Left renal cortex interstitium (tissue), 4 donors: Measurements from ENCODE around the gene RASA3. TPM values are rescaled to one million over a fixed set of nuclear protein-coding genes. Genes with fewer than 3 reads are reported as not detected.

Experiments used
- DNase-seq, 4 donors: peaks; one replicate each; pipeline ENCODE4 v3.0.0-alpha.2; 2013; ENCODE audit warnings: low read depth in 4 of 4, low spot score in 2 of 4, missing footprints in 1 of 4
- polyA plus RNA-seq, 4 donors: library from polyadenylated mRNA; unstranded; fragments of 120-200 nt; gene quantifications; one replicate each; pipeline ENCODE4 v1.2.1, GENCODE V29; 2013; ENCODE audit not compliant: insufficient read length in 4 of 4

Gene RASA3
- polyA plus RNA-seq, 4 donors: 12.4 to 16.0 (median 13.8) TPM

DNA sequence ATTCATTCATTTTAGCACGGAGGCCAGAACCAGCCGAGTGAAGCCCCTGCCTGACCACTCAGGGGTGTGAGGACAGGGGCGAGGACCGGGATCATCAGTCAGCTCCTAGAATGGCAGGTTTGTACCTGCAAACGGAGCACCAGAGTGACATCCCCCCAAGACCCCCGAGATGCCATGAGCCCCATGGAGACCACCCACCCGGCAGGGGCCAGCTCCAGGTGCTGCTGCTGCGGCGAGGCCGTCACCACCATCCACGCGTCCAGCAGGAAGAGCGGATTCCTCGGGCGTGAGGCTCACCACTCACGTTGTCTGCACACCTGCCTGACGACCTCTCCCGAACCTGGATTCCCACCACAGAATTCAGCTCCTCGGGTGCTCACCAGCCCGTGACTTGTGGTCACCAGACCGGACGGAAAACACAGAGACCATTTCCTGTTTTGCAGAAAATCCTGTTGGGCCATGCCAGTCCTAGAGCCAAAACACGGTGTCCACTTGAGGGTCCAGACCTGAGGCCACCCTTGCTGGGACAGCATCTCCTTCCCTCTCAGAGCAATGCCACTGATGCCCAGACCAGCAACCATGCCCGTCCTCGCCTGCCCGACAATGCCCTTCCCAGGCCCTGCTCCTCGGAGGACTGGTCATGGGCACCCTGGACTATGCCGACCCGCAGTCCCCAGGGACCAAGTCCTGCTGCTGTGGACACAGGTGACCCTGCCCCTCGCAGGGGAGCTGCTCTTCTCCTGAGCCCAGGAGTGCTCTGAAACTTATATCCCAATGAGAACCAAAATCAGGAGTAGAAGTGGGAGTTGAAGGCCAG lies 74.2 kb downstream of the RASA3 start:
- no peak for DNase-seq

DNA sequence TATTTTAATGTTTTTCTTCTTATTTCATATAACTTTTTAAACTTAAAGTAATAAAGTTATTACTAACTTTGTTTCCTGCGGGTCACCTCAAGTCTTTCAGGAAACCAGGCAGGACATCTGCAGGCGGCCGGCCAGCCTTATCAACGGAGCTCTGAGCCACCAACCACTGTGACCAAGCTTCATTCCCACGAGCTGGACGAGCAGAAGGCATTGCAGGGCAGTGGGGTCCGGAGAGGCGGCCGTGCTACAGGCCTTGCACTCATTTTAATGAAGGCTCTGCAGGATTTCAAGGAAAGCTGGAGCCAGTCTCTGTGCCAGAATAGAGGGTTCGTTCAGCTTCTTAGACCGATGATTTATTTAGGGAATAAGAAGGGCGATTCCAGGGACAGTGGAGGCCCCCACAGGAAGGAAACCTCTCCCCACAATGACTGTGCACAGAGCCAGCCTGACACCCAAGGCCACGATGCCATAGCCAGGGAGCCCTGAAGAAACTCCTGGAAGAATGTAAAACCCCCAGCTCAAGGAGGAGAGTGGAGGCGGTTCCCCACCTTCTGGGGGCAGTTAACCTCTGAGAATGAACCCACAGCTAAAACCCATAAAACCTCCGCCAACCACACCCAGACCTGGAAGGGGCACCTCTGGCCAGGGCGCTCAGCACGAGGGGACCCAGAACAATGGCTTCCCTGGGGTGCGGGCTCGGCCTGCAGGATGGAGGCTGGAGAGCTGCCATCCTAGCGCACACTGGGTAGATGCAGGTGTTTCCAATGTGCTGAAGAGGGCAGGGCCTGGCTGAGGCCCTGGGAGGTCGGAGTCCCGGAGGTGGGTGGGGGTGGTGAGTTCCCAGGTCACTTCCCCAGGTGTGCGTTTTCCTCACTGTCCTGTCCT lies 75.0 kb downstream of the RASA3 start:
- no peak for DNase-seq

DNA sequence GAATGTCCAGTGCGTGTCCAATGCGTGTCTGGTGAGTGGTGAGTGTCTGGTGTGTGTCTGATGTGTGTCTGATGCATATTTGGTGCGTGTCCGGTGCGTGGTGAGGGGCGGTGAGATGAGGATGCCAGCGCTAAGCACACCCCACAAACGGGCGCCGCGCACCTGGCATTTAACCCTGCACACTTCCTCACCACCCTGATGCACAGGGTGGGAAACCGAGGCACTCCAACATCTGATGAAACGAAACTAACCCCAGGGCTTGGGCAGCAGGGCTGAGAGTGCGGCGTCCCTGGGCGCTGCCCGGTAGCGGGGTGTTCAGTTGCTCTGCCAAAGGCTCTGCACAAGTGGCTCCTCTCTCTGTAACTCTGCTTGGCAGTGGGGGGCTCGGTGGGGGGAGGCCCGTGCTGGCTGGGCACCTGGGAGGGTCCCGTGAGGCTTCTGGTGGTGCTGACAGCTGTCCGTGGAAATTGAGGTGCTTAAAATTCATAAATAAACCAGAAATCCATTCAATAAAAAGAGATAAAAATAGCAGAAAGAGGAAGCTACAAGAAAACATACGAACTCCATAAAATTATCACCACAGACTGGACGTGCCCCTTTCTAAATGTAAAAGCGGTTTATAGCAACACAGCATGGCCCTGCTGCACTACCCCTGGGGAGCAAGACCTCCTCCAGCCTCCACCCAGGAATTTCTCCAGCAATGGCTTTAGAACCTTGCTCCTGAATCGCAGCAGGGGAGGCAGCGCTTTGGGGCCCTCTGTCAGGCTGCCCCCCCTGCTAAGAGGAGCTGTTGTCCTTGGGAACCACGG lies 76.0 kb downstream of the RASA3 start:
- DNase-seq: no peak

- DNase-seq: no peak
Observed at GRCh38 chr13:114055766-114056165, 76.7 kb downstream of the RASA3 start.

GRCh38 chr13:114054830-114055439 lies 77.5 kb downstream of the RASA3 start:
- no peak for DNase-seq

DNA sequence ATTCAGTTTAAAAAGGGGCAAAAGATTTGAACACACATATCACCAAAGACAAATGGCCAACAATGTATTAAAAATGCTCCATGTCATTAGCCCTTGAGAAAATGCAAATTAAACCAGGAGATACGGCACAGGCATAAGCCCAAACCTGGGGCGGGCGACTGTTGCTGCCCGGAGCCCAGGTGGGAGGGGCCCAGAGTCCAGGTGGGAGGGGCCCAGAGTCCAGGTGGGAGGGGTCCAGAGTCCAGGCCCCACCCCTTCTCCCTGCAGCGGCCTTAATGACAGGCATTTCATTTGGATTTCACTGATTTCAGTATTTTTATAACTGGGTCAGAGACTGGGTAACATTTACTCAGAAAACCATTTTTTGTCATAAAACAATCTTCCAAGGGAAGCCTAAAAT lies 78.2 kb downstream of the RASA3 start:
- DNase-seq: no peak

DNA sequence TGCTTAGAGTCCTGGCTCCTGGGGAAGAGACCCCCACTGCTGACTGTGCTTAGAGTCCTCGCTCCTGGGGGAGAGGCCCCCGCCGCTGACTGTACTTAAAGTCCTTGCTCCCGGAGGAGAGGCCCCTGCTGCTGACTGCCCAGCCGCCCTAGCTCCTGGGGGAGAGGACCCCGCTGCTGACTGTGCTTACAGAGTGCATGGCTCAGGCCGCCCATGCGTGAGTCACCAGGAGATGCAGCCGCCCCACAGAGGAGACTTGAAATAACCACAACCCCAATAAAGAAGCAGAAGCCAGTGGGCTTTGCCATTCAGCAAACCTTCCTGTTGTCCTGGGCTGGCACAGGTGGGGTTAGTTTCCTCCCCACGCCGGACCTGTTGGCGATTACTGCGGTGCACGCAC lies 79.4 kb downstream of the RASA3 start:
- DNase-seq: no peak

DNA sequence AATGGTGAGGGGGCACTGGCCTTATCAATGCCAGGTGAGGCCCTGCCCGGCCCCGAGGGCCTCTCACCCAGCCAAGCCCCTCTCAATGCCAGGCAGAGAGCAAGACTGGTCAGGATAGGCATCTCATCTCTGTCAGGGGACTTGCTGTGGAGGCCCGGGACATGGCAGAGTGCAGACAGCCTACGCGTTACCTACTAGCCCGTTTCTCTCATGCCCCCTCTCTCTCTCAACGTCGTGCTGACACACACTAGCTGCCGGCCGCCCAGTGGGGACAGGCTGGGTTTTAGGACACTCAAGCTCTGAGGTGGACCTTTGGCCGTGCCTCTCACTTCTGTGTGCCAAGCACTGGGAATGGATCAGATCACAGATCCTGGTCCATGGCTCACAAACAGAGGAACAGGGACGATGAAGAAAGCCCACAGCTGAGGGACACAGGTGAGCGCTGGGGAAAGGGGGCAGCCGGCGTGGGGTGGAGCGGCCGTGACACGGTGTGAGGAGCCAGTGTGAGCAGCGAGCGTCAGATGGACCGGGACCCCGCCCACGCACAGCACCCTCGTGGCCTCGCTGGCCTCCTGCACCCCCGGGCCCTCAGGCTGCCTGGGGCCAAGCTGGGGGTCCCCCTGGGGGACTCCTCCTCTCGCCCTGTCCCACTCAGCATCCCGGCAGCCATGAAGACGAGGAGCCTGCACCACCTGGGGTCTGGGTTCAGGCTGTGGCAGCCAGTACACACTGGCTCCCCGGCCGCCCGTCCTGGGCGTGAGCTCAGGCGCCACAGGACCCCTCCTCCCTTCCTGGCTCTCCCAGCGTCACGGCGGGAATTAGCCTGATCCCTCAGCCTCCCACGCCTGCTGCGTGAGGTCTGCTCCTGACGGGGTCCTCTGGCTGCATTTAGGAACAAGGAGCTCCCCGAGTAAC lies 81.6 kb downstream of the RASA3 start:
- DNase-seq: no peak

DNA sequence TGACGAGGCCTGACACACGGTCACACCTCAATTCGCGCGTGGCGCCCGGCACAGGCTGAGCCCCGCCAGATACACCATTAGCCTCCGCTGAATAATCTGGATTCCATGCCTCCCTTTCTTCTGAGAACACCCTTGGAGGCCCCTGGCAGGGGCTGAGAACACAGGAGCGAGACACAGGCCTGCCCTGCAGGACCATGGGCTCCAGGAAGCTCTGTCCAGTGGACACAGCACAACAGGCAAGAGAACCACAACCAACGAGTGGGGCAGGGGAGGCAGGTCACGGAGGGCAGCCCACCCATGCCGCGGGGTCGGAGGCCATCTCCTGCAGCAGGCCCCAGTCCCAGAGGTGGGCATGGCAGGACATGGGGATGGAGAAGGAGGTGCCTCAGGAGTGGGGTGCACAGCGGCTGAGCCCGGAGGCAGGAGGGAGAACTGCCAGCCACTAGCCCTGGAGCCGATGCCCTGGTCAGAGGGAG lies 82.8 kb downstream of the RASA3 start:
- DNase-seq: no peak

GRCh38 chr13:114049026-114049425 lies 83.4 kb downstream of the RASA3 start:
- no peak for DNase-seq

DNA sequence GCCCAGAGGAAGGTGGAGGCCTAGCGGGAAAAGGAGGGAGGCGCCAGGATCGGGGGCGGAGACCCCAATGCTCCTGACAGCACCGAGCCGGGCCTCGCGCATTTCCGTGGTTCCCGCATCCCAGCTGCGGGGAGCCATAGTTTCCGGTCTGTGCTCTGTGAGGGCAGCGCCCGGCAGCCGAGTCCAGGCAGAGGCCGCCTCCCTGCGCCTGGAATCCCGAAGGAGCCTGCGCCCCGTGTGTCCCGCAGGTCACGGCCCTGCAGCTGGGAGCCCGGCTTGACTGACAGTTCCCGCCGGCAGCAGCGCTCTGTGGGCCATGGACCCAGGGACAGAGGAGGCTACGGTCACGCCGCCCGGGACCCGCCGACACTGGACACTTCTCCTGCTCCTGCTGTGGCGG lies 84.0 kb downstream of the RASA3 start:
- DNase-seq: no peak

GRCh38 chr13:114047358-114047881 lies 85.0 kb downstream of the RASA3 start:
- DNase-seq: peak in 1 of 4 donors; percentile 69

DNA sequence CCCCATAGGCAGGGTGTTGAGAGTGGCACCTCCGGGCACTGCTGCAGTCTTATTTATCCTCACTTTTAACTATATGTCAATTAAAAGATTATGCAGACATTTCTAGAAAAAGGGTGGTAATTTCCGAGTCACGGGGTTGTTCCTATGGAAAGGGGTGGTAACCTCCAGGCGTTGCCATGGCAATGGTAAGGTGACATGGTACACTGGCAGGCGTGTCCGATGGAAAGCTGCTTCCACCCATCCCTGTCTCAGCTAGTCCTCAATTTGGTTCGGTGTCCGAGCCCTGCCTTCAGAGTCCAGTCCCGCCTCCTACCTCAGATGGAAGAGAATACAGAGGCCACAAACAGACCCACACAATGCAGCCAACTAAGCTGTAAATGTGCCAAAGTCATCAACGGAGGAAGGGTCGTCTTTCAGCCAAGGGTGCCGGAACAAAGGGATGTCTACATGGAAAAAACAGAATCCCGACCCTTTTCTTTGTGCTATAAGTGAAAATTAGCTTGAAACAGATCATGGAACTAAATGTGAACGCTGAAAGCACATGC lies 85.9 kb downstream of the RASA3 start:
- no peak for DNase-seq

GRCh38 chr13:114045113-114045735 lies 87.2 kb downstream of the RASA3 start:
- DNase-seq: no peak

GRCh38 chr13:114044486-114044885 lies 87.9 kb downstream of the RASA3 start:
- DNase-seq: no peak

DNA sequence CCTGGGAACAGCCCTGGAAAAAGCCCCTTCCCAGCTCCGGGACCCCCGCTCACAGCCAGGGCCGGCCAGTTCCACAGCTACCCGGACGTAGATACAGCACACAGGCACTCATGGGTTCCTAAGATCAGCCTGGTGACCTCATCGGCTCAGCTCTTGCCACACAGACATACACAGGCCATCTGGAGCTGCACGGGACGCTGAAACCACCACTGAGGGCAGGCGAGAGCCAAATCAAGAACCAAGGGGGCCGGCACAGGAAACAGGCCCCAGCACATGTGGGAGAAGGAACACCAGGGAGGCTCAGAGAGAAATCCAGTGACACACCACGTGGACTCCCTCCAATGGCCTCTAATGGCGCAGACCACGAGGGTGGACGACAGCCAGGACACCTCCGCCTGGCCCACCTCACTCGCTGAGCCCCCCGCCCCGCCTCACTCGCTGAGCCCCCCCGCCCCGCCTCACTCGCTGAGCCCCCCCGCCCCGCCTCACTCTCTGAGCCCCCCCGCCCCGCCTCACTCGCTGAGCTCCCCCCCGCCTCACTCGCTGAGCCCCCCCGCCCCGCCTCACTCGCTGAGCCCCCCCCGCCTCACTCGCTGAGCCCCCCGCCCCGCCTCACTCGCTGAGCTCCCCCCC lies 88.9 kb downstream of the RASA3 start:
- DNase-seq: no peak

DNA sequence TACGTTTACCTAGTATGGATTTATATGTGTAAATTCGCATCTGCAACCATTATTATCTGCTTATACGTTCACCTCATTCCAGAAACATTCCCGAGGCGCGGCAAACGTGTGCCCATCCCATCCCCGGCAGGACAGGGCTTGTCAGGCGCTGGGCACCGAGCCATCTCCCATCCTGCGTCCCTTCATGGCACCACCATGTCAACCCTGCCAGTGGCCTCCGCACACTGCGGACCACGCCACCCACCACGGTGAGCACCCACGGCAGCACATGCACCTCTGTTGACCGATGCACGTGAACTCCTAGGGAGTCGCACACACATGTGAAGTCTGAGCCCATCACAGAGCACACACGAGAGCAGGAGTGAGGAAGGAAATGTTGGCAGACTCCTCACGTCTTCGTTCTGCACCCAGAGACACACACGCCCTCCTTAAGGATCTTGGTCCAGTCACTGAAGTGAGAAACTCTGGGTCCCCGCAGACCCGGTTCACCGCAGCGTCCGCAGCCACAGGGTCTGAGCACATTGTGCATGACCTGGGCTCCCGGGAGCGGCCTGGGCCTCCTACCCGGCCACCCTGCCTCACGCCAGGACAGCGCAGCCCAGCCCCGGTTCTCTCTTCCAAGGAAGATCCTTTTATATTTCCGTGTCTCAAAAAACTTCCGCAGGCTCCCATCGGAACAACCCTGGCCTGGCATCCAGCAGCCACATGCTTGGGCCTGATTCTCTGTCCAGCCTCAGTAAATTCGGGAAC lies 90.2 kb downstream of the RASA3 start:
- DNase-seq: no peak
